CMK (cell line): ENCODE results near the gene LHX2.

ENCODE experiments used
- DNase-seq: peaks from one replicate; pipeline ENCODE4 v3.0.0-alpha.2; 2010; ENCODE audit warnings: low read depth

Gene LHX2

DNA sequence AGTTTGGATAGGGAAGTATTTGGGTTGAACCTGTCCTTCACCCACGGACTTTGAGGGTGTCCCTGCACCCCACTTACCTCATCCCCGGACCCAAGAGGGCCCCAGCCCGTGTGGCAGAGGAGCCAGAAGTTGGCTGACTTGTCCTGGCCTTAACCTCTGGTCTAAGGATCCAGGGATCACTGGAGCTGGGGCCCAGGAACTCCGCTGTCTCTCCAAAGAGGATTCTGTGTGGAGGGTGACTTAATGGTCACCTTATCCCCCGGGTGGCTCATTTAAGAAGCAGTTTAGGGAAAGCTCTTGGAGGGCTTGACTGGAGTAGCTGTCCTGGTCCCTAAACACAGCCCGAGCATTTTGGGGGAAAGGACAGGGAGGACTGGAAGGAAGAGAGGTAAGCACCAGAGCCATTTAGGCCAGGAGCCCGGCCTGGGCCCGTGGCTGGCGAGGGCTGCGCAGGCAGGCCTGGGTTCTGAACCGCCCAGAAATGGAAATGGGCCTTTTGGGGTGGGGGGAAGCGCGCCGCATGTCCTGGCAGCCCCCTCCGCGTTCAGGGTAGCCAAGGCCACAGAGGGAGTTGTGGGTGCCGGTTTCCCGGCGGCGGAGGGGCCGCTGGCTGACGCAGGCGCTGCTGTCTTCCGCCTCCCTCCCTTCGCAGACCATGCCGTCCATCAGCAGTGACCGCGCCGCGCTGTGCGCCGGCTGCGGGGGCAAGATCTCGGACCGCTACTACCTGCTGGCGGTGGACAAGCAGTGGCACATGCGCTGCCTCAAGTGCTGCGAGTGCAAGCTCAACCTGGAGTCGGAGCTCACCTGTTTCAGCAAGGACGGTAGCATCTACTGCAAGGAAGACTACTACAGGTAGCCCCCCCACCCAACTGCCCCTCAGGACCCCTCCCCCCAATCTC is 2.0 kb downstream of the LHX2 start:
- DNase-seq: no peak

DNA sequence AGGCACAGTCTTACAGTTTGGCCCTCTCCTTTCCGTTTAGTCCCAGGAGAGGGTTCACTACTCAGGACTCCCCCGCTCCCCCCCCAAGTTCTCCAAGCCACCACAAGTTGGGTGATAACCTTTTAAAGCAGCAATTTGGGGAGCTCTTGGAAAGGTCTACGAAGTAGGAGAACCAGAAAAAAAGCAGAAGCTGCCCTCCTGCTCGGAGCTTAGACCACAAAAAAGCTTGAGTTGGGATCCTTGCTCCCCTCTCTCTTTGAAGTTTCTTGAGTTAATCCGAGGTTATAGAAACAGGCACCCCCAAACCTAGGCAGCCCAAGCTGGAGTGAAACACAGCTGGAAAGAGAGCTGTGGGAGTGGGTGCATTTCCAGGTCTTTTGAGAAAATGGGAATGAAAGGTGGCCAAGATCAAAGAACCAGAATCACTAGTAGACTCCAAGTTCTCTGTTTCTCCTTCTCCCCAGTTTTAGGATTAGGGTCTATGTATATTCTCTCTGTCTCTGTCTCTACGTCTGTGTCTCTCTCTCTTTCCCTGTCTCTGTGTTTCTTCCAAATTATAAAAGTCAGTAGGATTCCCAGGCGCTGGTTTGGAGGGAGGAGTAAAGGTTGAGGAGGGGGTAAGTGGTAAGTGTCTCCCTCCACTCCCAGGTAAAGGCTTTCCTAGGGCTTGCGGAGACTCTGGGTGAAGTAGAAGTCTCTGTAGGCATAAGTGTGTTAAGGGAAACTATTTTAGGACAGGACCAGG is 2.8 kb downstream of the LHX2 start:
- no peak for DNase-seq

GRCh38 chr9:124014956-124015660 is 3.5 kb downstream of the LHX2 start:
- no peak for DNase-seq

DNA sequence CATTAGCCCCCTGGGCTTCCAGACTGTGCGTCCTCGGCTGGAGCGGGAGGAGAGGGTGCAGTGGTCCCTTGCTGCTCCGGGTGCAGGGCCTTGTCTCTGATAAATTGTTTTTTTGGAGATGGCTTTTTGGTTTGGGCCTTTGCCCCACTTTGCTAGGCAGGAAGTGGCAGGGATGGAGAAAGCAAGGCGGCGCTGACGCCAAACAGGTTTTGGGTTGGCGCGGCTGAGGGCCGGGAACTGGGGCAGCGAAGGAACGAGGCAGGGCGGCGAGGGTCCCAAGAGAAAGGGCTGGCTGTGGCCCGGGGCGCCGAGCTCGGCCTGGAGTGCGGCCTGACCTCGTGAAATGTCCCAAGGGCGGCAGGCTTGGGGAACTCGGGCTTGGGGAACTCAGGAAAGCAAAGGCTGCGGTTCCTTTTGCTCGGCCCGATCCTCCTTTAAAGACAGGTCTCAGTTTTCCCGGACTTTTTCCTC is 4.1 kb downstream of the LHX2 start:
- DNase-seq: no peak

GRCh38 chr9:124016175-124017050 is 4.8 kb downstream of the LHX2 start:
- no peak for DNase-seq

DNA sequence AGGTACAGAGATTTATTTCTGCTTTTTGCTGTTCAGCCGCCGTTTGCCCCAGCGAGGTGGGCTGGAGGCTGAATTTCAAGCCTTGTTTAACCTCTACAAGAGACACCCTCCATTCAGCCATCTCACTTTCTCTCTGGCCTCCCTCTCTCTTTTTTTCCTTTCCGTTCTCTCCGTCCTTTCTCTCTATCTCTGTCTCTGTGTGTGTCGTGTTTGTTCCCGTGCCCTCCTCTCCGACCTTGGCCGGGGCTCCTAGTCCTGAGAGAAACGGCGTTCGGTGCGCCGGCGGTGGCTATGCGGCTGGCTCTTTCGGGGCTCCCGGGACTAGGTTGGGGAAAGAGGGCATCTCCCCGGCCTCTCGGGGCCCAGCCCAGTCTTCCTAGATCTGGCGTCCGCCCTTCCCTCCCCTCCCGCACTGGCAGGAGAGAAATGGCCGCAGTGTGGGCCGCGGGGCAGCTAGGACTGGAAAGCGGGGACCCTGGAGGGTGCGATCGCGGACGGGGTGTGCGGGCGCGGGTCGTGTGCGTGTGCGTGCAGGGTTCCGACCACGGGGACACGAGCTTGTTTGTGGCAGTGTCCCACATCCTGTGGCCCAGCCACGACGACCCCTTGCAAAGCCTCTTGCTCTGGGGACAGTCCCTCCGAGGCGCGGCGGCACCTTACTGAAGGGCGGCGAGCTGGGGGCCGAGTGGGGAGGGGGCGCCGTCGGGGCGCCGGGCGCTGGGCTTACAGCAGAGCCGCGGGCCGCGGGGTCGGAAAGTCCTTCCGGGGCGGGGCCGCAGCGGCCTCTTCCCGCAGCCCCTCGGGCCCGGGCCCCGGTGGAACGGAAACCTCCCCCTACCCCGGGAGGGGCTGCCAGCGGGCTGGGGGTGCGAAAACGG is 5.7 kb downstream of the LHX2 start:
- DNase-seq: no peak

GRCh38 chr9:124017929-124018729 is 6.6 kb downstream of the LHX2 start:
- no peak for DNase-seq

DNA sequence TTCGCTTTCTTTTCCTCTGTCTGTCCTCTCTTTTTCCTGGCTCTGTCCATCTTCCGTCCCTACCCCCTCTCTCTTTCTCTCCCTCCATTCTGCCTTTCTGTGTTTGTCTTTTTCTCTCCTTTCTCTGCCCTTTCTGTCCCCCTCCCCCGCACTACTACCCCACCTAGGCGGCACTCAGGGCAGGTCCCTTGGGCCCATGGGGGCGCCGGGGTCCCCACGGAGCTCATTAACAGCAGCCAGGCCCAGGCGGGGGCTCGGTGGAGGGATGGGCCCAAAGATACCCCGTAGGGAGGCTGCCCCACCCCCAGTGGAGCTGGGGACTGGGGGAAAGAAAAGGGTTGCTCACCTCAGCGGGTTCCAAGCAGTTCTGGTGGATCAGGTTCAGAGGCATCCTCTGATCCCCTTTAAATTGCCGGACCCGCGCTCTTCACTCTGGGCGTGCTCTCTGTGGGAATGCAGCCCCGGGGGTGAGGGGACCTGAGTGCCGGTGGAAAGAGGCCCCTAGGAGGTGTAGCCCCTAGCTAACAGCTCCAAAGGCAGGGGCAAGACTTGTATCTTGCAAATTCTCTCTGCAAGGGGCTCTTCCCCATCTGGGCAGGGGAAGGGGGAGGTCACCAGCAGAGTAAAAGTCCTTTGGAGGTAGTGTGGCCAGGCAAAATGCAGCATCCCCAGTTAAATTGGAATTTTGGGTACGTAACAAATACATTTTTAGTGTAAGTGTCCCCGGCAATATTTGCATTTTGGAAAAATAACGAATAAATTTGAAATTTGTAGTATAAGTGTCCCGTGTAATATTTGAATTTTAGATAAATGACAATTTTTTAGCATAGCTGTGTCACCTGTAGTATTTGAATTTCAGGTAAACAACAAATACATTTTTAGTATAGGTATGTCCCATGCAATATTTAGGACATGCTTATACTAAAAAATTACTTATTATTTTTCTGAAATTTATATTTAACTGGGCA is 7.4 kb downstream of the LHX2 start:
- no peak for DNase-seq

- DNase-seq: no peak
These were observed 8.4 kb downstream of the LHX2 start for GRCh38 chr9:124019771-124020519.

GRCh38 chr9:124020520-124021384 is 9.2 kb downstream of the LHX2 start:
- DNase-seq: no peak

- DNase-seq: no peak
These were observed 9.8 kb downstream of the LHX2 start for GRCh38 chr9:124021385-124021769.

GRCh38 chr9:124022201-124023121 is 10.9 kb downstream of the LHX2 start:
- DNase-seq: no peak

GRCh38 chr9:124024107-124024506 is 12.5 kb downstream of the LHX2 start:
- no peak for DNase-seq

DNA sequence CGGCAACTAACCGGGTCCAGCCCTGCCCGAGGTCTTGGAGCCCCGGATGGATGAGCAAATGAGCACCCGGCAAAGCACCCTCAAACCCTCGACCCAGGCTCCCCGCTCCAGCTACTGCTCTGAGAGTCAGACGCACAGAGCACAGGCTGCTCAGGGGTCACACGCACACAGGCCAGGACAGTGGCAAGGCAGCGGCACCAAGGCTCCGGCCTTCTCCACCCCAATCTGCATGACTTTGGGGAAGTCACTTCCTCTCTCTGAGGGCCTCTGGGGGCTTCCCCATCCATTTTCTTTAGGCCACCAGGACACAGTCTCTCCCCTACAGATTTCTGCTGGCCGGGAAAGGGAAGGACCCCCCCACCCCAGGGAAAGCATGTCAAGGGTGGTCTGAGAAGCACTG is 18.0 kb downstream of the LHX2 start:
- DNase-seq: no peak

DNA sequence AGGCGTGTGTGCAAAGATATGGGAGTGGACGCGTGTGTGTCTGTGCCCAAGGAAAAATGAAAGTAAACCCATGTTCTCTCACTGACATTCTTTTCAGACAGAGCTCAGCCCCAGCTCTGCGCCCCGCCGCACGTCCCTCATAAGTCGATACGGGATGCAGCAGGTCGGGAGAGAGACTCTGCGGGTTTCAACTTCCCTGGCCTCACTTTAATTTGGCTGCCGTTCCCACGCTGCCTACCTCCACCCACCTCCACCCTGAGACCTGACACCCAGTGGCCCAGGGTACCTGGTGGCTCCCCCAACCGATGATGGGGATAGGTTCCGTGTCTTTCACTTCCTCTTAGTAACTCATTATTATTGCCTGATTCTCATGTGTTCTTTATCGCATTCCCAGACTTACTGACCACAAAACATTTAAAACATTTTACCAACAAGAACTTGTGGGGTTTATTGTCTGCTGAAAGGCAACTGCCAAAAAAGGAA is 19.4 kb downstream of the LHX2 start:
- DNase-seq: no peak

DNA sequence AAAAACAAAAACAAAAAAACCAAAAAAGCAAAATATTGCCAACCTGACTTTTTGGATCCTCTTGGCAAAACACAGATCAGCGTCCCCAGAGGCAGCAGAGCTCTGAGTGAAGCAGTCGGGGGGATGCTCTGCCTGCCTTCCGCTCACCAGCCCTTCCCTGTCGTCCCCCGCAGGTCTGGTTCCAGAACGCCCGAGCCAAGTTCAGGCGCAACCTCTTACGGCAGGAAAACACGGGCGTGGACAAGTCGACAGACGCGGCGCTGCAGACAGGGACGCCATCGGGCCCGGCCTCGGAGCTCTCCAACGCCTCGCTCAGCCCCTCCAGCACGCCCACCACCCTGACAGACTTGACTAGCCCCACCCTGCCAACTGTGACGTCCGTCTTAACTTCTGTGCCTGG is 20.7 kb downstream of the LHX2 start:
- DNase-seq: no peak
